GM12875 (cell line): ENCODE measurements around the gene CABP4.
"Not testable (repeated sequence)": the region's sequence is repeated elsewhere in the genome, so short reads cannot be mapped to it uniquely, and the experiment has no call there.

ENCODE experiments used
- H3K4me3 ChIP-seq: one replicate; pipeline ENCODE4 v1.5.1; 2011; ENCODE audit warnings: low read depth, low read length, control low read depth
- TF ChIP-seq, protein P1 (sequence below): IDR thresholded peaks from 2 replicates; pipeline ENCODE4 v1.5.1; 2011; ENCODE audit warnings: low read depth, mild to moderate bottlenecking, control low read depth, inconsistent platforms, low read length, moderate library complexity, borderline replicate concordance; ENCODE audit not compliant: insufficient read depth

Gene CABP4

DNA sequence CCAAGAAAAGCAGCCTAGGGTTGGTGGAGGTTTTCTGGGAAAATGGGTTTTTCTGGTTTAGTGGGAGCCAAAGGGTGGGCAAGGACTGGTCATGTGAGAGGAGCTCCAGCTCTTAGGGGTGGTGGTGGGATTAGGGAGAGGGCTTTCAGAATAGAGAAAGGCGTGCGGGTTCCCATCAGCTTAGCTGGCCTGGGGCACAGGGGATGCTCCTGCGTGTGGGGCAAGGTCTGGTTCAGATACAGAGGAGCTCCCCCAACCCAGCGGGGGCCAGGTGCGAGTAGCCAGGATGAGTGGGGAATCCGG lies 13.3 kb downstream of the CABP4 start:
- TF ChIP-seq, protein P1, sequence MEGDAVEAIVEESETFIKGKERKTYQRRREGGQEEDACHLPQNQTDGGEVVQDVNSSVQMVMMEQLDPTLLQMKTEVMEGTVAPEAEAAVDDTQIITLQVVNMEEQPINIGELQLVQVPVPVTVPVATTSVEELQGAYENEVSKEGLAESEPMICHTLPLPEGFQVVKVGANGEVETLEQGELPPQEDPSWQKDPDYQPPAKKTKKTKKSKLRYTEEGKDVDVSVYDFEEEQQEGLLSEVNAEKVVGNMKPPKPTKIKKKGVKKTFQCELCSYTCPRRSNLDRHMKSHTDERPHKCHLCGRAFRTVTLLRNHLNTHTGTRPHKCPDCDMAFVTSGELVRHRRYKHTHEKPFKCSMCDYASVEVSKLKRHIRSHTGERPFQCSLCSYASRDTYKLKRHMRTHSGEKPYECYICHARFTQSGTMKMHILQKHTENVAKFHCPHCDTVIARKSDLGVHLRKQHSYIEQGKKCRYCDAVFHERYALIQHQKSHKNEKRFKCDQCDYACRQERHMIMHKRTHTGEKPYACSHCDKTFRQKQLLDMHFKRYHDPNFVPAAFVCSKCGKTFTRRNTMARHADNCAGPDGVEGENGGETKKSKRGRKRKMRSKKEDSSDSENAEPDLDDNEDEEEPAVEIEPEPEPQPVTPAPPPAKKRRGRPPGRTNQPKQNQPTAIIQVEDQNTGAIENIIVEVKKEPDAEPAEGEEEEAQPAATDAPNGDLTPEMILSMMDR = no peak
- H3K4me3 ChIP-seq = peak overlapping the region; percentile 88

DNA sequence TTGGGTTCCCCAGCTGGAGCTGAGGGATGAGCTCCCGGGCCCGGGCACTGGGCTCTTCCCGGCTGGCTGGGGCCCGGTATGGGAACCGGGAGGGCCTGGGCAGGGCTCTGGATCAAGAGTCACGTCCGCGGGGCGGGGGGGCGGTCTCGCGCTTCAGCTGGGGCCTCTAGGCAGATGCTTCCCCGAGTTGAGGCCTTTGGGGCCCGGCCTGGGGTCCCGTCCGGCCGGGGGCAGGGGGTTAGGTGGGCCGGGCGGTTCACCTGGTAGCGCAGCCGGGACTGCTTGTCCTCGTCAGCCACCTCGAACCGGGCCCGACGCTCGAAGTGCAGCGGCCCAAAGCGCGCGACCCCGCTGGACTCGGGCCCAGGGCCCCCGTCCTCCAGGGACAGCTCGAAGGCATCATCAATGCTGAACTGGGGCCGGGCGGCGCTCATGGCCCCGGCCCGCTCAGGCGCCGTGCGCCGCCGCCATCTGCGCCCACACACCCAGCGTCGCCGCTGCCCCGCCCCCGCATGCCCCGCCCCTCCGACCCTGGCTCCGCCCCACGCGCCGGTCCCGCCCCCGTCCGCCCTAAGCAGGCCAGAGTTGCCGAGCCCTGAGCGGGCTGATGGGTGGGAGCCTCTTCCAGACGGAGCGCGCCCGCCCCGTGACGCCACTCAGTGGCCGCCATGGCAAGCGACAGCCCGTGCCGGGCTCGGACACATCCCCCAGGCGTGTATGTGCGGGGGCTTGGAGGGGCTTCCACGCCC lies 13.8 kb downstream of the CABP4 start, which contains the start of gene TMEM134:
TMEM134 (minus strand) TSS at position 493 of the 749 bp plus-strand sequence; CDS start at position 434, 59 bp downstream.
- H3K4me3 ChIP-seq = peak within 1 kb of the TSS; percentile 88
- TF ChIP-seq, protein P1 = peak; percentile 66

- TF ChIP-seq, protein P1 = no peak
- peak overlapping the region; percentile 62 for H3K4me3 ChIP-seq
Observed at GRCh38 chr11:67469508-67469811, 14.3 kb downstream of the CABP4 start.

DNA sequence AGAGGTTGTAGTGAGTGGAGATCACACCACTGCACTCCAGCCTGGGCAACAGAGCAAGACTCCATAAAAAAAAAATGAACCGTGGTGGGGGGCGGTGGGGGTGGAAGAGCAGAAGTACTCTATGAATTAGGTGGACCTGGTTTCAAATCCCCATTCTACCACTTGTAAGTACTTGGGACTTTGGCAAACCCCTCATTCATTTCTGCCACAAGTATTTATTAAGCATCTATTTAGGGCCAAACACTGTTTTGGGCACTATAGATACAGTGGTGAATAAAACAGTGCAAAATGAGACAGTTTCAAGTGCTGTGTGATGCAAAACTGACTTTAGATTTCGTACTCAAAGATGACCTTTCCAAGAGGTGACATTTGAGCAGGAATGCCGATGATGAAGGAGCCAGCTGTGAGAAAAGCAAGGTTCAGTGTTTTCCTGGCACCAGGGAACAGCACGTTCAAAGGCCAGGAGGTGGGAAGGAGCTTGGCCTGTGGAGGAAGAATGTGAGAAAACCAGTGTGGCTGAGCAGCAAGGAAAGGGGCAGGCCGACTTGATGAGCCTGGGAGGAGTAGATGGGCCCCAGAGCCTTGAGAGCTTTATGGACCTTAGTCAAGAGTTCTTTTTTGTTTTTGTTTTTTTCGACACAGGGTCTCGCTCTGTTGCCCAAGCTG lies 15.3 kb downstream of the CABP4 start:
- no peak overlapping the region for H3K4me3 ChIP-seq
- TF ChIP-seq, protein P1 = no peak

DNA sequence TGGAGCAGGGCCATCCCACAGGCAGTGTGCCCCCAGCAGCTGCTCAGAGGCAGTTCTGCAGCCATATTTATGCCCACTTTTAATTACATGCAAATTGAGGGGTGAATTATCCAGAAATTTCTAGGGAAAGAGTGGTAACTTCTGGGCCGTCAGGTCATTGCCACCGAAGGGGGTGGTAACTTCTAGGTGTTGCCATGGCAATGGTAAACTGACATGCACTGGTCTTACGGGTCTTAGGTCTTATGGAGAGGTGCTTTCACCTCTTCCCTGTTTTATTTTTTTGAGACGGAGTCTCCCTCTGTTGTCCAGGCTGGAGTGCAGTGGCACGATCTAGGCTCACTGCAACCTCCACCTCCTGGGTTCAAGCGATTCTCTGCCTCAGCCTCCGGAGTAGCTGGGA lies 17.7 kb downstream of the CABP4 start:
- no peak overlapping the region for H3K4me3 ChIP-seq
- TF ChIP-seq, protein P1 = no peak

- H3K4me3 ChIP-seq = not testable (repeated sequence)
Observed at GRCh38 chr11:67476692-67477091, 21.5 kb downstream of the CABP4 start.

- H3K4me3 ChIP-seq = not testable (repeated sequence)
Observed at GRCh38 chr11:67477344-67478050, 22.3 kb downstream of the CABP4 start.

GRCh38 chr11:67482275-67482826 lies 27.2 kb downstream of the CABP4 start:
- TF ChIP-seq, protein P1 = no peak
- peak overlapping the region; percentile 81 for H3K4me3 ChIP-seq
